ENCODE measurements around the gene MYO1F. TPM values are rescaled to one million over a fixed set of nuclear protein-coding genes. Genes with fewer than 3 reads are reported as not detected.
A peak's percentile ranks its signal among the peaks of the same experiment; 100 is the strongest.

The MYO1F gene
- total RNA-seq, 2 donors from 2014 or later, result 68.7 to 134 TPM

DNA sequence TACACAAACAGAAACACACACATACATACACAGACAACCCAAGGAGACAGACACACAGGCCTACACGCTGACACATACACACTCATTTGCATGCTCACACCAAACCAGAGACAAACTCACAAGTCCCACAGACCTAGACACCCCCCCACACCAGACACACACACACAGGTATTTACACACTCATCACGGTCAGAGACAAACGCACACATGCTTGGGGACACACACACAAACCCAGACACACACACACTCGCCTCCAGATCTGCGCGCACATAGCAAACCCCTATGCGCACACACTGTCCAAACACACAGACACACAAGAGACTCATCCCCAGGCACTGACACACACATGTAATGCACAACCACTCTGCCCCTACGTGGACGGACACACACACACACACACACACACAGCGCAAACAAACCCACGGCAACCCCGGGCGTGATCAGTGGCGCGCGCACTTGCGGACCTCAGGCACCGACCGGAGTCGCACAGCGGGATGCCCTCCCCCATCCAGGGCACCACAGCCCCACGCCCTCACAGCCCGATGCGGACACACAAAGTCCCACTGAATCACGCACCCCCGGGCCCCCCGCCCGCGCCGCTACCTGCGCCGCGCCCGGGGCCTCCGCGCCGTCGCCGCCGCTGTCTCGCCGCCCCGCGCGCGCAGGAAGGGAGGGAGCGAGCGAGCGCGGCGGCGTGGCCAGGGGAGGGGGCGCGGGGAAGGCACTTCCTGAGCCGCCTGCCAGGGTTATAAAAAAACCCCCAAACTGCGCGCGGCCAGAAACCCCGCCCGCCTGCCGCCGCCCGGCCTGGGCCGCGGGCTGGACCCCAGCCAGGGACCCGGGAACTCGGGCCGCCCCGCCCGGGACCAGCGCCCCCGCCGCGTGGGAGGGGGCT is 33.0 kb upstream of the MYO1F start, which contains the start of gene ADAMTS10:
TSS of gene ADAMTS10 (minus strand) at position 675 of the 895 bp plus-strand sequence. CDS start 5,005 bp downstream, outside the sequence.
- Mint-ChIP-seq H3K27me3 (peaks cover 5% of the 10 kb centered on the region), H3K4me3 (peak within 1 kb of the TSS; percentile 94), H3K36me3 (ENCODE audit: low read depth) (no peaks in the 10 kb centered on the region), H3K27ac (peak within 1 kb of the TSS; percentile 82), H3K4me1 (peaks cover 22% of the 10 kb centered on the region), H3K9me3 (no peaks in the 10 kb centered on the region)
- ATAC-seq (replicated peaks), result peak; percentile 47

DNA sequence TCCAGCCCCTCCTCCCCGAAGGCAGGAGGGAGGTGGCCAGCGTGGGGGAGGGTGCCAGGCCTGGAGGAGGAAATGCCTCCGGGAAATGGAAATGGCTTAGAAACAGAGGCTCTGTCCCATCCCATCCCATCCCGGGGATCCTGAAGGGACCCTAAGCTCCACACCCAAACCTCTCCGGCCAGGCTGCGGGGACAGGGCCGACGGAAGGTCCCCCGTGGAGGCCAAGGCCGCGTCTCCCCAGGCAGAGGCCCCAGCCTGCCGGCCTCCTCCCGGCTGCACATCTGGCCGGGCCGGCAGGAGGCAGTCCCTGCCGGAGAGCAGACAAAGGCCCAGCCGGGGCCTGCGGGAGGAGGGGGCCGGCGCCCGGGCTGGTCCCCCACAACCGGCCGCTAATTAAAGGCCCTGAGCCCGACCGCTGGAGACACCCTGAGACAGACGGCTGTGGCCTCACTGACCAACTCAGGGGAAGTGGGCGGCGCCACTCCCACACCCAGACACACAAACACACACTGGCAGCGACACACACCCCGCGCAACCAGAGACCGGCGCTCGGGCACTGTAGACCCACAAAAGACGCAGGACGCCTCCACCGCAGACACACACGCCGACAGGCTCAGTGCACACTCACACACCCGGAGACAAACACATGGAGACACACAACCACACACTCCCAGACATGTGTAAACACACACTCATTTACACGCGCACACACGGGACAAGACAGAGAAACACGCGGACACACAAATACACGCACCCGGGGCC is 32.2 kb upstream of the MYO1F start:
- H3K9me3 Mint-ChIP-seq, result no peaks in the 10 kb centered on the region
- peaks cover 5% of the 10 kb centered on the region for H3K27me3 Mint-ChIP-seq
- H3K4me1 Mint-ChIP-seq, result peaks cover 19% of the 10 kb centered on the region
- H3K4me3 Mint-ChIP-seq, result peak overlapping the region; percentile 94
- peak; percentile 66 for ATAC-seq (replicated peaks)
- no peaks in the 10 kb centered on the region for H3K36me3 Mint-ChIP-seq (ENCODE audit: low read depth)
- H3K27ac Mint-ChIP-seq, result peak overlapping the region; percentile 82

DNA sequence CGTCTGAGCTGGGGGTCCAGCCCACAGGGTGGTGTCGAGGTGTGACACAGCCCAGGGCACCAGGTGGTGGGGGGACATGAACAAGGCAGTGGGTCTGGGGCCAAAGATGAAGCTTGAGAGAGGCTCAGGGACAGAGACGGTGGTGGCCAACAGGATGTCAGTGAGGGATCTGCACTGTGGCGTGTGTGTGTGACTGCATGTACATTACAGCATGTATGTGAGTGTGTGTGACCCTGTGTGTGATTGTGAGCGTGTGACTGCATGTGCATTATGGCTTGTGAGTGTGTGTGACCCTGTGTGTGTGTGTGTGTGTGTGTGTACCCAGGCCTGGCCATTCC is 31.7 kb upstream of the MYO1F start:
- no peaks in the 10 kb centered on the region for H3K9me3 Mint-ChIP-seq
- no peak for ATAC-seq (replicated peaks)
- peaks cover 5% of the 10 kb centered on the region for H3K27me3 Mint-ChIP-seq
- peak overlapping the region; percentile 94 for H3K4me3 Mint-ChIP-seq
- H3K27ac Mint-ChIP-seq, result peak overlapping the region; percentile 39
- H3K36me3 Mint-ChIP-seq (ENCODE audit: low read depth), result no peaks in the 10 kb centered on the region
- H3K4me1 Mint-ChIP-seq, result peaks cover 19% of the 10 kb centered on the region

DNA sequence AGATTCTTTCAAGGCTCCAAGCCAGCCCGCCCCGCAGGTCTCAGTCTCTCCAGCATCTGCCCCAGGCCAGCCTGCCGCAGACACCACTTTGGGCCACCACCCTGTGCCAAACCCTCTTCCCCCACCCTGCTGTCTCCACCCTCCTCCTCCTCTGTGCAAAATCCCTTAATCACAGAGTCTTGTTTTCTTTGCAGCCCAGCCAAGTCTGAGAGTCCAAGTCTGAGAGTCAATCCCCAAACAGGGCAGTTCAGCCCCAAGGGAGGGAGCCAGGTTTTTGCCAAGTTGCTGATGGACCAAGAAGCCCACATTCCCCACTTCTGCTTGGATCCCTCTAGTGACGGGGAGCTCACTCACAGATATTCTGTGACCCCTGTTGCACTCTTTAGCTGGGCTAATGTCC is 30.1 kb upstream of the MYO1F start:
- Mint-ChIP-seq H3K36me3 (ENCODE audit: low read depth) (no peaks in the 10 kb centered on the region), H3K9me3 (no peaks in the 10 kb centered on the region), H3K4me1 (peaks cover 19% of the 10 kb centered on the region), H3K27ac (no peak overlapping the region), H3K4me3 (no peak overlapping the region), H3K27me3 (peaks cover 5% of the 10 kb centered on the region)
- ATAC-seq (replicated peaks), result no peak

DNA sequence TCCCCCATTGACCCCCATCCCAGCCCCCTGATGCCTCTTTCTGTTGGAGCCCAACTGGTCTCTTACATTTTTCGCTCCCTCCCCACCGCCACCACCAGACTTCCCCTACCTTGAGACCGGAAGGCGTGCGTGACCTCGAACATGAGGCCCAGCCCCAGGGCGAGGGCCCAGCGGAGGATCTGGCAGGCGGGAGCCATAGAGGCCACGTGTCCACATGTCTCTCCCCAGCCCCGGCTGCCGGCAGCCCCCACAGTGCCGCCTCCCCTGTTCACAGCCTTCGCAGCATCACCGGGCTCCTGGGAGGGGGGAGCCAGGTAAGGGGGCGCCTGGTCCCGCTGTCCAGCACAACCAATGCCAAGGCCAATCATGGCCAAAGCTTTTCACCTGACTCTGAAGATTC is 28.3 kb upstream of the MYO1F start:
- Mint-ChIP-seq H3K4me1 (peaks cover 19% of the 10 kb centered on the region), H3K9me3 (no peaks in the 10 kb centered on the region)
- no peak for ATAC-seq (replicated peaks)

DNA sequence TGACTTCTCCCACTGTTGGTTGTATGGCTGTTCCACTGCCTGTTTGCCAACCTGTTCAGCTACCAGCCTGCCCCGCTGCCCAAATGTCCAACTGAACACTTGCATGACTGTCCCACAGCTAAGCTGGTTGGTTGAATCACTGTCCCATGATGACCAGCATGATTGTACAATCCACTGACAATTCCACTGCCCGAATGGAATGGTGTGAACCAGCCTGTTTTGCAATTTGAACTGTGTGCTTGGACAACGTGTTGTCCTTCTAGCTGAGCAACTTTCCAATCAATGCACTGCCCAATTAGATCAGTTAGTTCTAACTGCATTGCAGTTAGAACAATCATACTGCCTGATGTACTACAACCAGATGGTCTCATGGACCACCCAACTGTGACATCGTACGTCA is 24.6 kb upstream of the MYO1F start:
- Mint-ChIP-seq H3K27me3 (no peaks in the 10 kb centered on the region), H3K9me3 (no peaks in the 10 kb centered on the region), H3K4me1 (no peaks in the 10 kb centered on the region), H3K27ac (no peak overlapping the region), H3K4me3 (no peak overlapping the region), H3K36me3 (ENCODE audit: low read depth) (no peaks in the 10 kb centered on the region)
- no peak for ATAC-seq (replicated peaks)

More for the DNA sequence above, 28.3 kb upstream of the MYO1F start:
- Mint-ChIP-seq H3K27me3 (peaks cover 5% of the 10 kb centered on the region), H3K4me3 (no peak overlapping the region), H3K27ac (no peak overlapping the region), H3K36me3 (ENCODE audit: low read depth) (no peaks in the 10 kb centered on the region)

DNA sequence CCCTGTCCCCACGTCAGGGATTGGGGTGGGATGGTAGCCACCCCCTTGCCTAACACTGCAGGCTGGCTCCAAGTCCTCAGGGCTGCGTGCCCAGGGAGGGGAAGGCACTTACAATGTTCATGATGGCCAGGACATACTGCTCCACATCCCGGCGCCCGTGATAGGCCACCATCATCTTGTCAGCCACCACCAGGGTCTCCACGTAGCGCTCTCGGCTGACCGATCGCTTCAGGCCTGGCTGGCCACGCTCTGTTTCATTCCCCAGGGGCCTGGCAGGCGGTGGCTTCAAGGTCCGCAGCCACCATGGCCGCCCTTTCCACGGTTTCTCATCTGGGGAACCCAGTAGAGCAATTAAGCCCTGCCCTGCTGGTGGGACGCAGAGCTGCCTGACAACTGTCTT is 23.6 kb upstream of the MYO1F start:
- Mint-ChIP-seq H3K4me1 (no peaks in the 10 kb centered on the region), H3K36me3 (ENCODE audit: low read depth) (no peaks in the 10 kb centered on the region), H3K9me3 (no peaks in the 10 kb centered on the region), H3K27ac (no peak overlapping the region), H3K4me3 (no peak overlapping the region), H3K27me3 (no peaks in the 10 kb centered on the region)
- no peak for ATAC-seq (replicated peaks)

DNA sequence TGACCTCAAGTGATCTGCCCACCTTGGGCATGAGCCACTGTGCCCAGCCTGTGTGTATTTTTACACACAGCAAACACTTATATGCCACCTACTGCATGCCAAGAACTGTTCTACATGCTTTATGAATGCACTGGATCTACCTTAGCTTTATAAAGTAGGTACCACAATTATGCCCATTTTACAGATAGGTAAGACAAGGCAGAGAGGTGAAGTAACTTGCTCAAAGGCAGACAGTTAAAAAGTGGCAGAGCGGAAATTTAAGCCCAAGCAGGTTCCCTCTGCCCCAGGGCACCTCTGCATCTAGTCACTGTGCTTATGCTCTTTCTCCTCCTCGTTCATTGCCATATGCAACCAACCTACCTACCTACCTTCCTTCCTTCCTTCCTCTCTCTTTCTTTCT is 22.8 kb upstream of the MYO1F start:
- H3K4me1 Mint-ChIP-seq, result no peaks in the 10 kb centered on the region
- H3K27me3 Mint-ChIP-seq, result no peaks in the 10 kb centered on the region
- H3K36me3 Mint-ChIP-seq (ENCODE audit: low read depth), result no peaks in the 10 kb centered on the region
- no peak for ATAC-seq (replicated peaks)
- no peak overlapping the region for H3K27ac Mint-ChIP-seq
- H3K9me3 Mint-ChIP-seq, result no peaks in the 10 kb centered on the region
- H3K4me3 Mint-ChIP-seq, result no peak overlapping the region

DNA sequence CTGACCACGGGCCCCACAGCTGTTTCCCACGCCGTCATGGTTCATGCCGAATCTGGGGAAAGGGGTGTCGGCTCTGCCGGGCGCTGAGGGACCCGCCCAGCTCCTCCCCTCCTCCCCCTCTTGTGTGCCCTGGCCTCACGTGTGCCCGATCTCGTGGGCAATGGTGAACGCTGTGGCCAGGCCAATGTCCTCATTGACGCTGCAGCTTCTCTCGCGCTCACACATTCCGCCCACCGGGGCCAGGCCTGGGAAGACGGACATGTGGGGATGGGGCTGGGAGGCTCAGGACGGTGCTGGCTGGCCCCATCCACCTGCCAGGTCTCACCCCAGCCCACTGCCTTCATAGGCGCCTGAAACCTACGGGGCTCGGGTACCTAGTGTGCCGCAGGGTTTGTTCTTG is 18.9 kb upstream of the MYO1F start:
- no peaks in the 10 kb centered on the region for H3K27me3 Mint-ChIP-seq
- no peak for ATAC-seq (replicated peaks)
- H3K36me3 Mint-ChIP-seq (ENCODE audit: low read depth), result no peaks in the 10 kb centered on the region
- H3K9me3 Mint-ChIP-seq, result no peaks in the 10 kb centered on the region
- no peak overlapping the region for H3K4me3 Mint-ChIP-seq
- no peak overlapping the region for H3K27ac Mint-ChIP-seq
- H3K4me1 Mint-ChIP-seq, result peaks cover 8% of the 10 kb centered on the region

DNA sequence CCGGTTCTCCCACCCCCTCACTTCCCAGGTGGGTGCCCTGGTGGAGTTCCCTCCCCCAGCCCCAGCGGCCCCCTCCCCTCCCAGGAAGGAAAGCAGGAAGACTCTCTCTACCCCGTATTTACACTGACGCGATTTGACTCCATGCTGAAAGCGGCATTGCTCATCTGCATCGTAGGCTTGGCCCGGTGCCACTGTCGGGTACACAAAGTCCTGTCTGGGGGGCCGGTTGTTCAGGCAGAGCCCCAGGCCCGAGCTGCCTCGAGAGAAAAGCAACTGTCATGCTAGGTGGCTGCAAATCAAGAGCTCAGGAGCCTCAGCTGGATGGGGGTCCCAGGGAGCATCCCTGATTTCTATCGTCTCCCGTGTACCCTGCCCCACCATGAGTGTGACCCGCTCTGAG is 18.4 kb upstream of the MYO1F start:
- H3K9me3 Mint-ChIP-seq, result no peaks in the 10 kb centered on the region
- no peaks in the 10 kb centered on the region for H3K36me3 Mint-ChIP-seq (ENCODE audit: low read depth)
- no peaks in the 10 kb centered on the region for H3K27me3 Mint-ChIP-seq
- no peak for ATAC-seq (replicated peaks)
- H3K4me1 Mint-ChIP-seq, result peaks cover 8% of the 10 kb centered on the region
- H3K4me3 Mint-ChIP-seq, result no peak overlapping the region
- H3K27ac Mint-ChIP-seq, result no peak overlapping the region

DNA sequence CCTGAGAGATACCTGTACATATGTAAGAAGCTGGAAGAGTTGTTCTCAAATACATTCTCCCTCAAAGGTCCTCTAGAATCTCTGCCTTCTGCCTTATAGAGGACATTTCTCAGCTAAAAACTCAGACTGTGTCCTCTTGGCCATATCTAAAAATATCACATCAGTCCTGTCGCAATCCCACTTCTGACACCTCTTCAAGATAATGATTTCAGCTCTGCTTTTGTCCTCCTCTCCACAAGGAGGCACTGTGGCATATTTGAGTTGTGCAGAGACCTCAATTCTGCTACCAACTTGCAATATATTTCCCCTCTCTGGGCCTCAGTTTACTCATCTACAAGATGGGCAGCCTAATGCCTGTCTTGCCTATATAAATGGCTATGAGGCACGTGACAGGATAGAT is 16.7 kb upstream of the MYO1F start:
- Mint-ChIP-seq H3K4me3 (peak overlapping the region; percentile 77), H3K27ac (no peak overlapping the region), H3K9me3 (no peaks in the 10 kb centered on the region), H3K27me3 (no peaks in the 10 kb centered on the region), H3K36me3 (ENCODE audit: low read depth) (no peaks in the 10 kb centered on the region), H3K4me1 (peaks cover 8% of the 10 kb centered on the region)
- no peak for ATAC-seq (replicated peaks)

DNA sequence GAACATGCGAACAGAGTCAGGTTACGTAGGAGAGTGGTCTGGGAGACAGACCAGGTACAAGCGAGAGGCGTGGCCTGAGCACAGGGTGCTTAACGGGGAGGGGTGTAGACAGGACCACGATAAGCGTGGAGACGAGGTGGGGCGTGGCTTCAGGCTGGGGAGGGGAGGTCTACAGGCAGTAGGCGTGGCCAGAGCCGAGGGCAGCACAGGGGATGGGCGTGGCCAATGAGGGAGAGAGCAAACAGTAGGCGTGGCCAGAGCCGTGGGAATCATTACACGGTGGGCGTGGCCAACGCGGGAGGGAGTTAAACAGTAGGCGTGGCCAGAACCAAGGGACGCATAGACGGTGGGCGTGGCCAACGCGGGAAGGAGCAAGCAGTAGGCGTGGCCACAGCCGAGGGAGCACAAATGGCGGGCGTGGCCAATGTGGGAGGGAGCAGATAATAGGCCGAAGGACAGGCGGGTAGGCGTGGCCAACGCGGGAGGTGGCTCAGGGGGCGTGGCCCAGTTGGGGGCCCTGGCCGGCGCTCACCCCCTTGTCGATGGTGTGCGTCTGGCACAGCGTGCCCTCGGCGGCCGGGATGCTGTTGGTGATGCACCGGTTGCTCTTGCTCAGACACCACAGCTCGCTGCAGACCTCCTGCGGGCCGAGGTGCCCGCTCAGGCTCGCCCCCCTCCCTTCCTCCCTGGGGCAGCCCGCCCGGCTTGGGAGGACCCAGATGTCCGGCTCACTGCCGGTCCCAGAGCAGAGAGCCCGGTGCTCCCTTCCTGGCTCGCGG is 15.2 kb upstream of the MYO1F start:
- Mint-ChIP-seq H3K4me3 (peak overlapping the region; percentile 77), H3K36me3 (ENCODE audit: low read depth) (no peaks in the 10 kb centered on the region), H3K9me3 (no peaks in the 10 kb centered on the region), H3K27me3 (no peaks in the 10 kb centered on the region), H3K4me1 (peaks cover 8% of the 10 kb centered on the region), H3K27ac (peak overlapping the region; percentile 3)
- ATAC-seq (replicated peaks), result peak; percentile 89

DNA sequence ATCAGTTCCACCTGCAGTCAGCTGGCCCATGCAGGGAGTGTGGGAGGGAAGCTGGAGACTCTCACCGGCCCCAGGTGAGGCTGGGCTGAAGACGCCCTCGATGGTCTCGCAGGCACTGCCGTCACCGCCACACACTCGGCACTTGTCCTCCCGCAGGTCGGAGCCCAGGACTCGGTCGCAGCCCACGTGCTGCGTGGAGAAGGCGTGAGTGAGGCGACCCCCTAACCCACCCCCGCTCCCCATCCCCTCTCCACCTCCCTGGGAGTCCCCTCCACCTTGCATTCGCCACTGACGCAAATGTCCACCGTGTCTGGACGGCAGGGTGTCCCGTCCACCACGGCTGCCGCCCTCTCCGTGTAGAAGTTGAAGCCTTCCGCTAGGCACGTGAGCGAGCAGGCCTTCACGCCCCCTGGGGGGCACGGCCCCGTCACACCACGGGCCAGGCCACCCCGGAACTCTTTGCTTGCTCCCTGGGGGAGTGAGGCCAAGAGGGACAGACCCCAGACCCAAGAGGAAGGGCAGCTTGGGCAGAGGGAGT is 12.0 kb upstream of the MYO1F start:
- H3K27ac Mint-ChIP-seq, result no peak overlapping the region
- no peak for ATAC-seq (replicated peaks)
- H3K9me3 Mint-ChIP-seq, result no peaks in the 10 kb centered on the region
- H3K4me3 Mint-ChIP-seq, result no peak overlapping the region
- no peaks in the 10 kb centered on the region for H3K36me3 Mint-ChIP-seq (ENCODE audit: low read depth)
- peaks cover 8% of the 10 kb centered on the region for H3K4me1 Mint-ChIP-seq
- no peaks in the 10 kb centered on the region for H3K27me3 Mint-ChIP-seq

Data from activated T-helper 17 cell treated with anti-CD3 and anti-CD28 coated beads, Interleukin-2, amount 50 U/mL, for 72 hours (primary cell).